ENCODE measurements around the gene USE1.

Gene USE1

GRCh38 chr19:17205237-17206140 is 9.7 kb upstream of the USE1 start:
- DNase-seq = no peak

- DNase-seq = no peak
Observed at GRCh38 chr19:17206736-17207581, 8.2 kb upstream of the USE1 start.

DNA sequence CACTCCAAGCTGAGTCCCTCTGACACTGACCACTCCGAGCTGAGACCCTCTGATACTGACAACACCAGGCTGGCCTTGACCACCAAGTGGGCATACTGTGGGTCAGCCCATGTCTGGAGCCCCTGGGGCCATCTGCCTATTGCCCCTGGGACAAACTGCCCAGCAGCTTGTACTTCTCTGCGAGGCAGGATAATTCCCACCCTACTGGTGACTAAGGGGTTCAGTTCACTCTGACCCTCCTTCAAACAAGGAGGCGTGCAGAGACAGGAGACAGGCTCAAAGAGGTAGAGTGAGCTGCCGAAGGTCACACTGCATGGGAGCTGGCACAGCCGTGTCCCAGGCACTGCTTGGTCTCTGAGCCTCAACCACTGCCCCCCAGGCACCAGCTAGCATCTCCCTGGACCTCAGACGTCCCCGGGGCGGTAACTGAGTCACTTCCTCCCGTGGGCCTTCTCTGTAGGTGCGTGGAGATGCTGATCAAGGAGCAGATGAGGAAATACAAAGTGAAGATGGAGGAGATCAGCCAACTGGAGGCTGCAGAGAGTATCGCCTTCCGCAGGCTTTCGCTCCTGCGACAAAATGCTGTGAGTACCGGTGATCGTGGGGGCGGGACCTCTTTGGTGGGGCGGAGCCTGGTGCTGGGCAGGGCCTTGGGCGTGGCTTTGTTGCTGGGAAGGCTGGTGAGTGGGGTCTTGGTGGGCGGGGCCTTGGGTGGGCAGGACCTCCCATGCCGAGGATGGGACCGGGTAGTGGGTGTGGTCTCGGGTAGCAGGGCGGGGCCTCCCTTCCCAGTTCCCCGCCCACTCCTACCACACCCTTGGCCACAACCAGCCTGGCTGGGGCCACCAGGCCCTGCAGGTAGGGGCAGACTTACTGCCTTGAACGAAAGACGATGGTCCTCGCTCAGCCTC is 5.8 kb upstream of the USE1 start:
- DNase-seq = peak; percentile 55

GRCh38 chr19:17210296-17210695 is 4.9 kb upstream of the USE1 start:
- no peak for DNase-seq

GRCh38 chr19:17211547-17212446 is 3.4 kb upstream of the USE1 start:
- no peak for DNase-seq

GRCh38 chr19:17213334-17213733 is 1.8 kb upstream of the USE1 start:
- no peak for DNase-seq

DNA sequence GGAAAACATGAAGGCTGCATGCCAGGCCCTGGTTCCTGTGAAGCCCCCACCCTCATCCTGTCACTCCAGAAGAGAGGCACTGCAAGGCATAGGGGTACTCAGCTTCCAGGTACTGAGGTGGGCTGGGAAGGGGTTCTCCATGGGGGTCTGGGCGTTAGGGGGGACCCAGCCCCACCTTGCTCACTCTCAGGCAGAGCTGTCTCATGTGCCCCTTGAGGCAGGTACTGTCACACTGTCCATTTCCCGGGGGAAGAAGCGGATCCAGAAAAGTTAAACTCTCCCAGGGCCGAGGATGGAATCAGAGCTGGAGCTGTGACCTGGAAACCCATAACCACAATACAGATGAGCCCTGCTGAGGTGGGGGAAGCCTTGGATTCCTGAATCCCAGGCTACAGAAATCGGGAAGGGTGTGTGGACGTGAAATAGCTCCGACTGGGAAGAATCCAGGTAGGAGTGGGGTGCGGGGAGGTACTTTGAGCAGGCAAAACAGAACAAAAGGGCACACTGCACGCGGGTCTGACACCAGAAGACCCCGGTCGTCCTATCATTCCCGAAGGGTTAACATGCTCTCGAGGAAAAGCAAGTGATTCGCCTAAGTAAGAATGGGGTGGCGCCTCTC is 540 bp upstream of the USE1 start:
- no peak for DNase-seq

GRCh38 chr19:17216058-17216670 is 1.0 kb downstream of the USE1 start:
- DNase-seq = no peak

GRCh38 chr19:17219286-17219685 is 4.1 kb downstream of the USE1 start:
- DNase-seq = no peak

DNA sequence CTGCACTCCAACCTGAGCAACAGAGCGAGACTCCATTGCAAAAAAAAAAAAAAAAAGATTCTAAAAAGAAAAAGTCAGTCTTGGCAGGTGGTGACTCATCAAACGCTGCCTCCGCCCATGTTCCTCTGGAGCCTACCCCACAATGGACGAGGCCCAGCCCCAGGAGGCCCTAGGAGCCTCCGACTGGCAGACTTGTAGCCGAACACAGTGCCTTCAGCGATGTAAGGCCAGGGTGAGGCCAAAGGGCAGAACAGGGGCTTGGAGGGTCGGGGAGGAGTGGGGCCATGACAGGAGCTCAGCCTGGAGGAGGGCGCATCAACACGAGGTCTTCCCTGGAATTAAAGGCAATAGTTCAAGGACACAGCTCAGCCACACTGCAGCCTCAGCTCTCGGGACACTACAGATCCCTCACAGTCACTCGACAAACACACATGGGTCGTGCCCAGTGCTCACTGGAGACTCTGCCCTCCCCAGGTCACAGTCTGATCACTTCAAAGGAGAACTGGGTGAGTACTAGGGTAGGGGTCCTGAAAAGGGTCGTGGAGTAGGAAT is 5.1 kb downstream of the USE1 start:
- DNase-seq = no peak

GRCh38 chr19:17225053-17225452 is 9.9 kb downstream of the USE1 start:
- no peak for DNase-seq

DNA sequence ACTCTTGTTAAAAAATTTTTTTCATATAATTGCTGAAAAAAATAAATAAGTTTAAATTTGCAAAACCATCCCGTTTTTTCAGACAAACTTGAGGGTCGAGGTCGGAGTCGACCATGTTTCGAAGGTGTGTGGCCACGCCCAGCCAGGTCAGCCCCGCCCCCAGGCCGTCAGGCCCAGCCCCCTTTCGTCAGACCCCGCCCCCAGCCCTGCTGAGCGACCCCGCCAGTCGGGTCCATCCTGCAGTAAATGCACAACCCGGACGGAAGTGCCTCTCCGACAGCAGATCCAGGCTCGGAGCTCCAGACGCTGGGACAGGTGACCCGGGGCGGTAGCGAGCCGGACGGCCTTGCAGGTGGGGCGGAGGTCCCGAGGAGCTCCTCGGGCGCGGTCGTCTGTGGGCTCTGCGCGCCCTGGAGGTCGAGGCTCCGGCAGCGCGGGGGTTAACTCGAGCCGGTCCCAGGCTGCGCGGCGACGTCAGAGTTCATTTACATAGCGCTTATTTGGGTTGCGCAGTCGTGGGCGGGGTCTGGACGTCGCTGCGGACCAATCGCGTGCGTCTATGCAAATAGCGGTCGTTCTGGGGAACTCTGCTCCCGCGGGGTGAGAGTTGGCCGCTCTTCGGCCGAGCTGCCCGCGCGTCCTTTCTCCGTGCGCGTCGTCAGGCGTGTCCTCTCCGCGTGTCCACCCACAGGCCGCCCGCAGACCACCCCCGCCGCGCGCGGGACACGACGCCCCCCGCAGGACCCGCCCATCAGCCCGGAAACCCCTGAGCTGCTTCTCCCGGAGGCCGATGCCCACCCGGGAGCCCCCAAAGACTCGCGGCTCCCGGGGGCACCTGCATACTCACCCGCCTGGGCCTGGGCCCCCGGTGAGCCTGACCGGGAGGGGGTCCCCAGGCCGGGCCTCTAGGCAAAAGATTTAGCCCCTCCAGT is 11.1 kb downstream of the USE1 start, which contains the start of gene OCEL1:
TSS of gene OCEL1 (plus strand) at position 225 of the 932 bp plus-strand sequence. CDS start at position 247, 22 bp downstream.
- DNase-seq = peak; percentile 99

DNA sequence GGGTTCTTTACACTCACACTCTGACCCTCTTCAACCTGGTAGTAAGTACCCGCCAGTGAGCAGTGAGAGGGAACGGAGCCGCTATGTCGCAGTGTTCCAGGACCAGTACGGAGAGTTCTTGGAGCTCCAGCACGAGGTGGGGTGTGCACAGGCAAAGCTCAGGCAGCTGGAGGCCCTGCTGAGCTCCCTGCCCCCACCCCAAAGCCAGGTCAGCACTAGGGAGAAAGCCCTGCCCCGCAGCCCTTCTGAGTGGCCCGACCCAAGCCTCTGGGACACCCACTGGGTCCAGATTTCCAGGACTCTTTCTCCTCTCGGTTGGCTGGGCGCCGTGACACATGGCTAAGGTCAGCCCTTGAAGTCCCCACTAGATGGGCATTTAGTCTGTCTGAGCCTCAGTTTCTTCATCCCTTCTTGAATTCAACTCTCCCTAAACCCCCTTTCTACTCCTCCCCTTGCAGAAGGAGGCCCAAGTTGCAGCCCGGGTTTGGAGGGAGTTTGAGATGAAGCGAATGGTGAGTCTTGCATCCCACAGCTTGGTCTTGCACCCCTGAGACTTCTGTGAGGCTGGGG is 12.7 kb downstream of the USE1 start:
- no peak for DNase-seq

DNA sequence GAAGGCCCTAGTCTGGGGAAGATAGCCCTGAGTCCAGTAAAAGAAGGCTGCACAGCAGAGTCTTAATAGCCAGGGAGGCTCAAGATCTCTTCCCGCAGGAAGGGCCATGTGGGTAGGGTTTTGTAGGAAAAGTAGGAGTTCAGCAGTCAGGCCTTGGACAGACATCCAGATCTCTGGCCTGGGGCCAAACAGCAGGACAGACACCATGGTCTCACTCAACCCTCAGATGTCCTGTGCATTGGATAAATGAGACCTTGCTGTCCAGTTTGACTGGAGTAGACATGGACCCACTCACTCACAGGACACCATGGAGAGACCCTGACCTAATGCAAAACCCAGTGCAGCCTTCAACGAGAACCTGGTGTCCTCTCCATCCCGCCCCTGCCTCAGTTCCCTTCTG is 14.7 kb downstream of the USE1 start:
- DNase-seq = no peak

GRCh38 chr19:17232258-17232657 is 17.1 kb downstream of the USE1 start:
- no peak for DNase-seq

GRCh38 chr19:17234911-17235299 is 19.7 kb downstream of the USE1 start:
- peak; percentile 50 for DNase-seq

- DNase-seq = peak; percentile 79
Observed at GRCh38 chr19:17235300-17235970, 20.3 kb downstream of the USE1 start.

Data from femur (tissue), 1 donor.